HEK293T (cell line): Measurements from ENCODE around the gene DIPK1C.

Experiments used
- CTCF ChIA-PET: fragments of 350-600 bp; formaldehyde crosslinking; extraction: SDS; loops from one replicate; lab custom pipeline; 2021; ENCODE audit warnings: antibody characterized with exemption, inconsistent platforms; lab: Yijun Ruan, JAX
- POLR2A ChIA-PET: fragments of 350-600 bp; formaldehyde crosslinking; extraction: SDS; loops from one replicate; lab custom pipeline; 2020; ENCODE audit warnings: antibody characterized with exemption, inconsistent platforms; lab: Yijun Ruan, JAX
- DNase-seq: peaks from one replicate; pipeline ENCODE4 v3.0.0; 2012; ENCODE audit warnings: mixed read lengths; ENCODE audit errors: extremely low spot score
- ARNT ChIP-seq: fragments of 450-650 bp; IDR thresholded peaks from 2 replicates; pipeline ENCODE4 v1.6.1; 2017; ENCODE audit warnings: mild to moderate bottlenecking
- BHLHE40 ChIP-seq: fragments of 450-650 bp; IDR thresholded peaks from 2 replicates; pipeline ENCODE4 v1.6.1; 2016; ENCODE audit warnings: mild to moderate bottlenecking, moderate library complexity, borderline replicate concordance
- CTBP1 ChIP-seq: fragments of 450-650 bp; IDR thresholded peaks from 2 replicates; pipeline ENCODE4 v1.6.1; 2016; ENCODE audit warnings: borderline replicate concordance
- ELF4 ChIP-seq: fragments of 450-650 bp; IDR thresholded peaks from 2 replicates; pipeline ENCODE4 v1.6.1; 2017; ENCODE audit warnings: antibody characterized with exemption
- FOXA1 ChIP-seq: fragments of 450-650 bp; IDR thresholded peaks from 2 replicates; pipeline ENCODE4 v1.6.1; 2016; ENCODE audit warnings: mild to moderate bottlenecking
- FOXK2 ChIP-seq: fragments of 450-650 bp; IDR thresholded peaks from 2 replicates; pipeline ENCODE4 v1.6.1; 2016; ENCODE audit warnings: mild to moderate bottlenecking
- FOXM1 ChIP-seq: fragments of 450-650 bp; IDR thresholded peaks from 2 replicates; pipeline ENCODE4 v1.6.1; 2017; ENCODE audit warnings: mild to moderate bottlenecking, borderline replicate concordance
- HDGF ChIP-seq: fragments of 450-650 bp; IDR thresholded peaks from 2 replicates; pipeline ENCODE4 v1.6.1; 2017; ENCODE audit warnings: antibody characterized with exemption, borderline replicate concordance
- L3MBTL2 ChIP-seq: fragments of 450-650 bp; conservative IDR thresholded peaks from 2 replicates; pipeline ENCODE4 v1.6.1; 2016; ENCODE audit warnings: mild to moderate bottlenecking
- LEF1 ChIP-seq: fragments of 450-650 bp; IDR thresholded peaks from 2 replicates; pipeline ENCODE4 v1.6.1; 2017; ENCODE audit warnings: mild to moderate bottlenecking, borderline replicate concordance
- NFRKB ChIP-seq: fragments of 450-650 bp; IDR thresholded peaks from 2 replicates; pipeline ENCODE4 v1.6.1; 2016; ENCODE audit warnings: mild to moderate bottlenecking, moderate library complexity
- SP1 ChIP-seq: fragments of 450-650 bp; IDR thresholded peaks from 2 replicates; pipeline ENCODE4 v1.6.1; 2017
- SUZ12 ChIP-seq: fragments of 450-650 bp; IDR thresholded peaks from 2 replicates; pipeline ENCODE4 v1.6.1; 2016; ENCODE audit warnings: mild to moderate bottlenecking
- TARDBP ChIP-seq: fragments of 450-650 bp; IDR thresholded peaks from 2 replicates; pipeline ENCODE4 v1.6.1; 2016
- ZNF384 ChIP-seq: fragments of 450-650 bp; IDR thresholded peaks from 2 replicates; pipeline ENCODE4 v1.6.1; 2016
- TF ChIP-seq, protein P1 (sequence below): fragments of 450-650 bp; IDR thresholded peaks from 2 replicates; pipeline ENCODE4 v1.6.1; 2016

Gene DIPK1C

DNA sequence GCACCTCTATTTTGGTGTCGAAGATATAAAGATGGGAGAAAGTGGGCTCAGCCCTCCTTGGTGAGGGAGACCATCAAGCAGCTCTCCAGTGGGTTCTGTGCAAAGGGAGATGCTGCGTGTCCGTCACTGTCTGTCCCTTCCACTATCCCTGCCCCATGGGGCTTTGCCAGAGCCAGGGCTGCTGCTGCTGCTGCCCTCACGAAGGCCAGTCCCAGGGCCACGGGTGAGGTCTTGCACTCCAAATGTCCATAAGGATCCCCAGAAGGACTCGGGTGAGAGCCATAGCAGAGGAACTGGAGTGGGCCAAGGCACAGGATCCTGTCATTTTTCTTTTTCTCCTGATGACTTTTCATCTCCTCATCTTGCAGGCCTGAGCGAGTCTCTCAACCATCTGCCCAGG, 3.7 kb upstream of the DIPK1C start:
- ChIA-PET POLR2A (no interaction called here), CTCF (no interaction called here)

DNA sequence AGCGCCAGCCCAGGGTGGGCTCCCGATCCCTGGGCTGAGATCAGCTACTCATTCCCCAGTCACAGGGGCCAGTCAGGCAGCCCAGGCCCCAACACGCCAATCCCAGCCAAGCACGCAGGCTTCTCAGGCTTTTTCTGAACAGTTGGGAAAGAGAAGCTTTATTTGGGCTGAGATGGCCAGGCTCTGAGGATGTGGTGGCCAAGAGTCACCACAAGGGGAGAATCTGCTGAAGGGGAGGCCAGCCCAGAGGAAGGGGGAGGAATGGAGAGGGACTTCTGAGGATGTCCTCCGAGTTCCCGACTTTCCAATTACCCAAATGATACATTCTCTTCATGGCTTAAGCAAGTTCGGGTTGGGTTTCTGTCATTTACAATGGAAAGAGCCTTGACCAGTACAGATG, 2.8 kb upstream of the DIPK1C start:
- TF ChIP-seq SP1: no peak
- TF ChIP-seq FOXM1: no peak
- TF ChIP-seq, protein P1, sequence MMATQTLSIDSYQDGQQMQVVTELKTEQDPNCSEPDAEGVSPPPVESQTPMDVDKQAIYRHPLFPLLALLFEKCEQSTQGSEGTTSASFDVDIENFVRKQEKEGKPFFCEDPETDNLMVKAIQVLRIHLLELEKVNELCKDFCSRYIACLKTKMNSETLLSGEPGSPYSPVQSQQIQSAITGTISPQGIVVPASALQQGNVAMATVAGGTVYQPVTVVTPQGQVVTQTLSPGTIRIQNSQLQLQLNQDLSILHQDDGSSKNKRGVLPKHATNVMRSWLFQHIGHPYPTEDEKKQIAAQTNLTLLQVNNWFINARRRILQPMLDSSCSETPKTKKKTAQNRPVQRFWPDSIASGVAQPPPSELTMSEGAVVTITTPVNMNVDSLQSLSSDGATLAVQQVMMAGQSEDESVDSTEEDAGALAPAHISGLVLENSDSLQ: no peak
- TF ChIP-seq LEF1: no peak
- no peak for TF ChIP-seq SUZ12
- TF ChIP-seq NFRKB: no peak
- no peak for TF ChIP-seq ELF4
- TF ChIP-seq ZNF384: no peak
- TF ChIP-seq ARNT: no peak
- TF ChIP-seq L3MBTL2: no peak
- TF ChIP-seq HDGF: no peak
- no peak for TF ChIP-seq FOXK2
- ChIA-PET CTCF (interaction anchor here (0.6 to 0.7 kb wide), 2 partner anchors 12 to 42 kb away, joined by 3 read pairs; no protein-coding TSS in a partner anchor), POLR2A (interaction anchor here (1.0 kb wide), 1 partner anchor 36 kb away, joined by 3 read pairs; the partner anchor contains the start of gene CNDP2)
- peak; percentile 39 for DNase-seq

More for the DNA sequence above, 3.7 kb upstream of the DIPK1C start:
- no peak for DNase-seq
- TF ChIP-seq, protein P1: no peak
- TF ChIP-seq FOXM1 (no peak), LEF1 (no peak), FOXK2 (no peak), ARNT (no peak), ELF4 (no peak), CTBP1 (no peak), TARDBP (no peak), SP1 (no peak), L3MBTL2 (no peak), BHLHE40 (no peak), SUZ12 (no peak), HDGF (no peak), NFRKB (no peak)

DNA sequence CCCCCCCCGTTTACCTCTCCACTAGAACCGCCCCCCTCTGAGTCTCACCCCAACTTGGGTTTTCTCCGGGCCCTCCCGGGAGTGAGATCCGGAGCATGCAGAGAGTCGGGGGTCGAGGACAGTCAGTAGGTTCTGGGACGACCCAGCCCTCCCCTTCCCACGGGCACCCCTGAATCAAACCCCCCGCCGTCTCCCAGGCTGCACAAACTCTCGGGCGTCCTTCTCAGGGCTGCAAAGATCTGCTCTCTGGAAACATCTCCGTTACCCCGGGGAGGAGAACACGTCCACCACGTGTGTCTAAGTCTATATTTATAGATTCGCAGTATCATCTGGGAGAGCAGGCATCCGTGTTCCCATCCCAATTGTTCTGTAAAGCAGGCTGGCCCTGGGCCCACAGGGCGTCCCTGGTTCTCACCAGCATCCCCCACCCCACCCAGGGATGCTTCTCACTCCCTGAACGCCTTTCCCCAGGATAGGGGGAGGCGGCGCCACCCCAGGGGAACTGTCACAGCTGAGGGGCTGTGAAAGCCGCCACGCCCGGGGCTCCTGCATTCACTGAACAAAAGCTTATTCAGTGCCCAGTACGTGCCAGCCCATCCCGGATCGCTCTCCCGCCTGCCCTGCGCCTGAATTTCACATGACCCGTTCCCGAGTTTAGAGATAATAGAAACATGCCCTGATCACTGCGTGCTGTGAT, 765 bp upstream of the DIPK1C start:
- ChIA-PET CTCF (no interaction called here), POLR2A (interaction anchor here (1.3 kb wide), 1 partner anchor 38 kb away, joined by 3 read pairs; the partner anchor contains the start of gene CNDP2)
- TF ChIP-seq TARDBP: no peak
- TF ChIP-seq BHLHE40: no peak
- no peak for TF ChIP-seq ZNF384
- TF ChIP-seq SUZ12: no peak
- TF ChIP-seq HDGF: no peak
- TF ChIP-seq SP1: no peak
- no peak for TF ChIP-seq CTBP1
- TF ChIP-seq L3MBTL2: no peak
- no peak for TF ChIP-seq FOXM1
- no peak for TF ChIP-seq ELF4
- no peak for TF ChIP-seq LEF1
- no peak for TF ChIP-seq ARNT
- no peak for TF ChIP-seq FOXA1
- TF ChIP-seq FOXK2: no peak
- TF ChIP-seq, protein P1: no peak
- TF ChIP-seq NFRKB: no peak
- no peak for DNase-seq

DNA sequence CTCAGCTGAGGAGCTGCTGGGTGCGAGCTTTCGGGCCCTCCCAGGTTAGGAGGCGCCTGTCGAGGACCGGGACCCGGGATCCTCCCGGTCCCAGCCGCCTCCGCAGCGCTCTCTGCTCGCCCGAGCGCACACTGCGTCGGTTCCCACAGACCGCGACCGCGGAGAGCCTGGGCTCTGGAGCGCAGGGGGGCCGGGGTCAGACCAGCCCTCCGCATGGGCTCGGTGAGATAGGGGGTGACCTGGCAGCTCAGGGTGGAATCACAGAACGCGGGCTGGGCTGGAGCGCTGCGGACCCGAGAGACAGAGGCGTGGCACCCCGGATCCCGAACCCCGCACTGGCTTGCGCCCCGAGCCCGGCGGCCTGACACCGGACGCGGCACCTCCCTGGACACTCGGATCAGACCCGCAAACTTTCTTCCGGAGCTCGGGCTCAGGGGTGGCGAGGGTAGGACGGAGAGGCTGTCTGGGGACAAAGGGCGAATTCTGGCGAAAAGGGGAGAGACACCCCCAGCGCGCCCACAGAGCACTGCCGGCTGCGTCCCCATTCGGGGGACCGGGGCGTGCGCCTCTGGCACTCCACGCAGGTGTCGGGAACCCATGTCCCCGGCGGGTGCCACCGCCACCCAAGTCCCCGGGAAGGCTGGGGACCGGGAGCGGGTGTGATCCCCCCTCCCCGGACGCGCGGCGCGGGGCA, 612 bp downstream of the DIPK1C start:
- ChIA-PET POLR2A (no interaction called here), CTCF (no interaction called here)
- TF ChIP-seq SUZ12 (no peak), LEF1 (no peak), SP1 (no peak), FOXM1 (no peak), FOXK2 (no peak), FOXA1 (no peak), HDGF (no peak), NFRKB (no peak), ELF4 (no peak), CTBP1 (no peak), BHLHE40 (no peak), L3MBTL2 (no peak)
- TF ChIP-seq, protein P1: no peak
- no peak for DNase-seq

DNA sequence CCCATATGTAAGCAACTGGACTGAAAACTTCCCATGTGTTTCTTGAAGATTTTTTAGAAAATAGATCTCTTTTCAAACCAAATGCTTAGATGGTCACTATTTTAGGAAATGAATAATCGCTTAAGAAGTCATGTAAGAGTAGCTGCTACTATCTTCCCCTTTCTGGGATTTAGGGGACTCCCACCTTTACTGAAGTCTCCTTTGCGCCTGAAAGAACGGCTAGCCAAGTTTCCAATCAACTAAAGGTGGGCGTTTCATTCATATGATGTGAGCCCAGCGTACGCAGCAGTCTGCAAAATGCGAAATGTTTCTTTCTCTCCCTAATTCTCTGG, 1.1 kb downstream of the DIPK1C start:
- DNase-seq: no peak
- ChIA-PET CTCF (interaction anchor here (0.6 kb wide), 1 partner anchor 476 kb away, joined by 10 read pairs; no protein-coding TSS in a partner anchor), POLR2A (no interaction called here)
- TF ChIP-seq SP1: no peak
- no peak for TF ChIP-seq FOXM1
- no peak for TF ChIP-seq CTBP1
- TF ChIP-seq ZNF384: no peak
- no peak for TF ChIP-seq L3MBTL2
- no peak for TF ChIP-seq FOXK2
- TF ChIP-seq TARDBP: no peak
- no peak for TF ChIP-seq FOXA1
- TF ChIP-seq LEF1: no peak
- no peak for TF ChIP-seq SUZ12
- TF ChIP-seq, protein P1: no peak
